Neutrophil (primary cell): Measurements from ENCODE around the gene HYAL2.

Experiments used
- H3K27ac ChIP-seq: fragments of 200-600 bp; sonication (generic); 2 replicates; pipeline ENCODE4 v1.5.1; 2016; ENCODE audit warnings: mild to moderate bottlenecking, moderate library complexity
- H3K27me3 ChIP-seq: fragments of 200-600 bp; sonication (generic); 2 replicates; pipeline ENCODE4 v1.6.0; 2016; ENCODE audit warnings: mild to moderate bottlenecking
- H3K36me3 ChIP-seq: fragments of 200-600 bp; sonication (generic); 2 replicates; pipeline ENCODE4 v1.5.1; 2017
- H3K4me1 ChIP-seq, 2 experiments: fragments of 200-600 bp in 1 of 2; sonication (generic) in 1 of 2; 1 replicate in 1 of 2; 2 replicates in 1 of 2; pipeline versions ENCODE4 v1.5.1 to v1.6.1; 2013 to 2016; ENCODE audit warnings: low read depth in 1 of 2, low read length in 1 of 2, mild to moderate bottlenecking in 1 of 2, moderate library complexity in 1 of 2; ENCODE audit not compliant: control insufficient read depth in 1 of 2, insufficient read depth in 1 of 2
- H3K4me3 ChIP-seq, 2 experiments: fragments of 200-600 bp in 1 of 2; sonication (generic) in 1 of 2; 1 replicate in 1 of 2; 2 replicates in 1 of 2; pipeline ENCODE4 v1.5.1; 2013 to 2016; ENCODE audit warnings: low read depth in 1 of 2, low read length in 1 of 2, mild to moderate bottlenecking in 1 of 2, moderate library complexity in 1 of 2
- H3K9me3 ChIP-seq: fragments of 200-600 bp; sonication (generic); 2 replicates; pipeline ENCODE4 v1.5.1; 2016
- TF ChIP-seq, protein P1 (sequence below): fragments of 200-600 bp; sonication (generic); IDR thresholded peaks from 2 replicates; pipeline ENCODE4 v1.5.1; 2016; ENCODE audit warnings: antibody characterized with exemption

HYAL2 gene

DNA sequence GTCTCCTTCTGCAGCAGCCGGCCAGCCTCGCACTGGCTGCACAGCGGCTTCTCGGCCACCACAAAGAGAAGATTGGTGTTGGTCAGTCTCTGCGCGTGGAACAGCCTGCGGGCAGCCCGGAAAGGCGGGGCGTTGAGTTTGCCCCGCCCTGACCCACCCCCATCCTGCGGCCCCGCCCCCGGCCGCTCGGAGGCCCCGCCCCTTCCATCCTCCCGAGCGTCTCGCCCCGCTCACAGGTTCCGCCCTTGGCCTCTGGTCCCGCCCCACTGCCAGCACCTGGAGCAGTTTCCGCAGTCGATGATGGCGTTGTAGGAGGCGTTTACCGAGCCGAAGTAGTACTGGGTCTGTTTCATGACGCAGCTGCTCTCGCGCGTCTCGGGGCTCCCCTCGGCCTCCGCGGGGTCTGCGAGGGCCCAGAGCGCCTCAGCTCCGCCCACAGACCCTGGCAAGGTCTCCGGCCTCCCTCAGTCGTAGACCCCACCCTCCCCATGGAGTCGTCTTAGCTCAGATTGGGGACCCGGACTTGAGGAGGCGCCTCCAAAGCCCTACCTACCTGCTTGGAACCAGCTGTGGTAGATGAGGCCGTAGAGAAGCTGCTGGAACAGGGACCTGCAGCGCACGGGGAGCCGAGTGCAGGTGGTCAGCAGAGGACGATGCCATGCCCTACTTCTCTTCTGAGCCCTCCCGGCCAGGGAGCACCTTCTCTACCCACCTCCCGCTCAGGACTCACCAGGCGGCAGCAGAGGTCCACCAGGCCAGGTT is 42.7 kb upstream of the HYAL2 start:
- peak overlapping the region; percentile 60 for H3K27ac ChIP-seq
- H3K4me3 ChIP-seq: peak overlapping the region; percentile 79
- peaks cover 29% of the 10 kb centered on the region for H3K27me3 ChIP-seq
- no peaks in the 10 kb centered on the region for H3K9me3 ChIP-seq
- no peaks in the 10 kb centered on the region for H3K36me3 ChIP-seq
- TF ChIP-seq, protein P1, sequence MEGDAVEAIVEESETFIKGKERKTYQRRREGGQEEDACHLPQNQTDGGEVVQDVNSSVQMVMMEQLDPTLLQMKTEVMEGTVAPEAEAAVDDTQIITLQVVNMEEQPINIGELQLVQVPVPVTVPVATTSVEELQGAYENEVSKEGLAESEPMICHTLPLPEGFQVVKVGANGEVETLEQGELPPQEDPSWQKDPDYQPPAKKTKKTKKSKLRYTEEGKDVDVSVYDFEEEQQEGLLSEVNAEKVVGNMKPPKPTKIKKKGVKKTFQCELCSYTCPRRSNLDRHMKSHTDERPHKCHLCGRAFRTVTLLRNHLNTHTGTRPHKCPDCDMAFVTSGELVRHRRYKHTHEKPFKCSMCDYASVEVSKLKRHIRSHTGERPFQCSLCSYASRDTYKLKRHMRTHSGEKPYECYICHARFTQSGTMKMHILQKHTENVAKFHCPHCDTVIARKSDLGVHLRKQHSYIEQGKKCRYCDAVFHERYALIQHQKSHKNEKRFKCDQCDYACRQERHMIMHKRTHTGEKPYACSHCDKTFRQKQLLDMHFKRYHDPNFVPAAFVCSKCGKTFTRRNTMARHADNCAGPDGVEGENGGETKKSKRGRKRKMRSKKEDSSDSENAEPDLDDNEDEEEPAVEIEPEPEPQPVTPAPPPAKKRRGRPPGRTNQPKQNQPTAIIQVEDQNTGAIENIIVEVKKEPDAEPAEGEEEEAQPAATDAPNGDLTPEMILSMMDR: peak; percentile 37
- H3K4me1 ChIP-seq: peaks cover 16% of the 10 kb centered on the region in 2 experiments

DNA sequence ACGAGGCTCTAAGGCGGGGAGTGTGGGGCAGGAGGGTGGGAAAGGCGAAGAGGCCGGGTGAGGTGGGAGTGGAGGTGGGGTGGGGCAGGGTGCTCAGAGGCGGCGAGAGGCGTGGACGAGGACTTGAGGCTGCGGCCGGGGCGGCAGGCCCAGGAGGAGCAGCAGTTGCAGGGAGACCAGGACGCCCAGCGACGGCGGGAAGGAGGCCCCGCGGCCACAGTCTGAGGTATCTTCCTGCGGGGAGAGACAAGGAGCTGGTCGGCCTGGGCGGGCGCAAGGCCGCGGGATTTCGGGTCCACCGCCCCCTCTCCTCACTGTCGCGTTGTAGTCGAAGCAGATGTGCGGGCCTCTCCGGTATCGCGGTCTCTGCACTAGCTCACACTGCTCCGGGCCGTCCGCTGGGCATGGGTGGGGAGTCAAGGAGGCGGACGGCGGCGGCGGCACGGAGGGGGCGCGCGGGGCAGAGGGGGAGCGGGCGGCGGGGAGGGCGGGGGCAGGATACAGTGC is 42.1 kb upstream of the HYAL2 start:
- H3K4me1 ChIP-seq: peaks cover 20% of the 10 kb centered on the region in 2 experiments
- peak overlapping the region; percentile 60 for H3K27ac ChIP-seq
- peaks cover 29% of the 10 kb centered on the region for H3K27me3 ChIP-seq
- no peaks in the 10 kb centered on the region for H3K9me3 ChIP-seq
- H3K4me3 ChIP-seq: peak overlapping the region in 1 of 2 experiments; percentile 79
- TF ChIP-seq, protein P1: no peak
- H3K36me3 ChIP-seq: no peaks in the 10 kb centered on the region

DNA sequence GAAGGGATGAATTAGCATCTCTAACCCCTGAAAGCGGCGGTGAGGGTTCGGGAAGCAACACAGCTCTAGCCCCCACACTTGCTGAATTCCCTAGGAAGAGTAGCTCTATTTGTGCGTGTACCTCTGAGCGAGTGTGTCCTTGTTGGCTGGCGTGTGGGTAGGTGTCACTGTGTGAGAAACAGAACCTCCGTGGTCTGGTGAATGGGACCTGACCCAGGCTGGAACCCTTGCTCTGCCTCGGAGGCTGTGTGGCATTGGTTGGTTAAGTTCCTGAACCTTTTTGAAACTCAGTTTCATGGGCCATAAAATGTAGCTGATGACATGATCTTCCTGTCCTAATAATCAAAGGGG is 37.2 kb upstream of the HYAL2 start:
- Histone ChIP-seq H3K27ac (peak overlapping the region; percentile 87), H3K9me3 (no peaks in the 10 kb centered on the region), H3K4me3 (peak overlapping the region; percentile 77 to 96), H3K36me3 (peaks cover 36% of the 10 kb centered on the region), H3K4me1 (peaks cover 50% of the 10 kb centered on the region in 2 experiments), H3K27me3 (peaks cover 8% of the 10 kb centered on the region)
- TF ChIP-seq, protein P1: no peak

DNA sequence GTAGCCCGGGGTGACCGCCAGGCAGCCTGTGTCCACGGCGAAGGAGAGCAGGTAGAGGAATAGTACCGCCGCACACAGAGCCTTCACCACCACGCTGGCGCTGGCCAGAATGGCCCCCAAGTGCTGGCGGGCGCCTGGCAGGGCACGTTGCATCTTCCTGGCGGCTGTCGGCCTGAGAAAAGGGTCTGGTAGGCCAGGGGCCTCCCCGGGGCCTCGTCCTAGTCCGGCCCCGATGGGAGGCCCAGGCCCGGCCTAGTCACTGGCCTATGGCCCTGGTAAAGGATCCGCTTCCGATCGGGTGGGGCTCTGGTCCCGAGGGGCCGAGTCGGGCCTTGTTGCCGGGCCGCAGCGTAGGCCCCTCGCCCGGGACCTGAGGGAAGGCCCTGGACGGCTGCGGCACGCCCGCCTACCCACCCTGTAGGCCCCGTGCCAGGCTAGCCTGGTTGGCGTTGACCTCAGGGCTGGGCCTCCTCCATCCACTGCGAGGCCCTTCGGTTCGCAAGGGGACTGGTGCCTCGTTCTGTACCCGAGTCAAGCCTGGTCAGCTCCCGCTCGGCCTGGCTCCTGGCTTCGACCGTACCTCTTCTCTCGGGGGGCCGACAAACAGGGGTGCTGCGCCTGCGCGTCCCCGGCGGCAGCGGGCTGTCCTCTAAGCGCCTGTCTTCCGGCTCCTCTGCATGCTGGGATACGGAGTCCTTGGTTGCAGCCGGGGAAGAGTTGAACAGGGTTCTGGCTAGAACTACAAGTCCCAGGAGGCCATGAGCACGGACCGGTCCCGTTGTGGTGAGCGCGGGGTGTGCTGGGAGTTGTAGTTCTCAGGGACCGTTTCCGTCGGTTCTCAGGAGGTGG is 36.6 kb upstream of the HYAL2 start, which contains the start of gene TMEM115:
Gene TMEM115, minus strand, starts transcription at position 611 of the 849 bp plus-strand sequence. Its CDS starts 458 bp downstream, at position 153.
- Histone ChIP-seq H3K27ac (peak within 1 kb of the TSS; percentile 87), H3K4me1 (peaks cover 46% of the 10 kb centered on the region in 2 experiments)
- TF ChIP-seq, protein P1: peak; percentile 12

DNA sequence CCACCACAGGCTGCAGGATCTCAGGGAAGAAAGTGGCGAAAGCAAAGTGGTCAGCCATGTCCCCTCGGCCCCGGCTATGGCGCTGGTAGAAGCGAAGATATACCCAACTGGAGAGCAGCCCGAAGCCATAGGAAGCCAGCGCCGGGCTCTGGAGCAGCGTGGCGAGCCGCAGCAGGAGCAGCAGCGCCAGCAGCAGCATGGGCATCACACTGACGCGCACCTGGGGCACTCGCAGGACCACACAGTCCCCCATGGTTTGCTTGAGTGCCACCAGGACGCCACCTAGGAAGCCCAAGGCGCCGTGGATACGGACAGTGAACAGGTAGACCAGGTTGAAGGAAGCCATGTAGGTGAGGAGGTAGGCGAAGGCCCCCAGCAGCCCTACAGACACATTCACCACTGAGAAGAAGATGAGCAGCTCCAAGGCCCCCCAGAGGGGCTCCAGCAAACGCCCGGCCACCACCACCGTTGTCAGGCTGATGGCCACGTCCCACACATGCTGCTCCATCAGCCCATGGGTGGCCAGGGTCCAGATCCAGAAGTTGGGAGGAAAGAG is 35.9 kb upstream of the HYAL2 start:
- Histone ChIP-seq H3K27me3 (no peaks in the 10 kb centered on the region), H3K36me3 (peaks cover 49% of the 10 kb centered on the region), H3K4me1 (peaks cover 46% of the 10 kb centered on the region in 2 experiments), H3K9me3 (no peaks in the 10 kb centered on the region), H3K4me3 (peak overlapping the region; percentile 77 to 96), H3K27ac (peak overlapping the region; percentile 87)
- TF ChIP-seq, protein P1: no peak

More for the DNA sequence above, 36.6 kb upstream of the HYAL2 start, which contains the start of gene TMEM115:
- no peaks in the 10 kb centered on the region for H3K9me3 ChIP-seq
- H3K36me3 ChIP-seq: peaks cover 42% of the 10 kb centered on the region
- H3K4me3 ChIP-seq: peak within 1 kb of the TSS; percentile 77 to 96
- H3K27me3 ChIP-seq: peaks cover 2% of the 10 kb centered on the region
